ENCODE results near the gene ANKRD55. TPM values are rescaled to one million over a fixed set of nuclear protein-coding genes. Genes with fewer than 3 reads are reported as not detected.

ANKRD55 gene
- total RNA-seq, 1 donor from 2014 or later, result not detected

DNA sequence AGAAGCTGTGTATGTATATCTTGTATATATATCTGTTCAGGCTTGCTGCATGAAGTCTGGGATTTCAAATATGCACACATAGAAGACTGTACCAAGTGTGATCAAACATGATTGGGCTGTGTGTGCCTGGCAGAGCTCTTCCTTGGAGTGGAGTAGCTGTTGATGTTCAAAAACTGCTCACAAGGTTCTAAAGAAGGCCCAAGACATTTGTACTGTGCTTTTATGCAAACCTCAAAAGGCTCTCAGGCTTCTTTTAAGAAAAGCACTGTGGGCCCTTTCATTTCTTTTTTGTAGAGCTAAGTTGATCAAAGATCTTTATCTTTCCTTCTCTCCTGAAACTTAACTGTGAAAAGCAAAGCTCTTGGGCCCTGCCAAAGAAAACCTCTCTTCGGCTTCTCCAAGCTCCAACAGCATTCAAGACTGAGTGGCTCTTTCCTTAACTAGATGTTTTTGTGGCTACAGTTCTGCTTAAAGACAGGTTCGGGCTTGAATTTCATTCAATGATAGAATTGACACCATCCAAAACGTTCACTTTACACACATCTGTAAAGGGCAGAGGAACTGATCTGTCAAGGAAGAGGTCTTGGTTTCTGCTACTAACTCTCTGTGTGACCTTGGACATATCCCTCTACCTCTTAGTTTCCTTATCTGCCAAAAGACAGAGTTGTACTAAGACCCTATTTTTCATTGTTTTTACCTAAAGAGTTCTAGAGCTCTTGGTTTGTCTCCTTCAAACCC is 132.5 kb downstream of the ANKRD55 start:
- no peak for DNase-seq (ENCODE audit: low spot score in 2 of 2)
- intact Hi-C loops (cut with DNase I), result no loop called here
- no peak for TF ChIP-seq CTCF (IDR thresholded peaks at IDR 0.05)
- no peak overlapping the region for H3K4me3 ChIP-seq
- H3K27me3 ChIP-seq, result no peaks in the 10 kb centered on the region
- peaks cover 0 to 10% of the 10 kb centered on the region in 2 donors for H3K4me1 ChIP-seq
- H3K9me3 ChIP-seq, result no peaks in the 10 kb centered on the region
- peak overlapping the region; percentile 1 to 25 for H3K27ac ChIP-seq
- no peaks in the 10 kb centered on the region for H3K36me3 ChIP-seq

- H3K27me3 ChIP-seq, result no peaks in the 10 kb centered on the region
- H3K27ac ChIP-seq, result no peak overlapping the region
- no peaks in the 10 kb centered on the region for H3K36me3 ChIP-seq
- H3K9me3 ChIP-seq, result no peaks in the 10 kb centered on the region
- no peak for TF ChIP-seq CTCF (IDR thresholded peaks at IDR 0.05)
- H3K4me1 ChIP-seq, result peaks cover 0 to 10% of the 10 kb centered on the region in 2 donors
- H3K4me3 ChIP-seq, result no peak overlapping the region
- no peak for DNase-seq (ENCODE audit: low spot score in 2 of 2)
- intact Hi-C loops (cut with DNase I), result no loop called here
Observed at GRCh38 chr5:56099346-56099745, 133.8 kb downstream of the ANKRD55 start.

GRCh38 chr5:56097055-56097454 is 136.1 kb downstream of the ANKRD55 start:
- no peak for TF ChIP-seq CTCF (IDR thresholded peaks at IDR 0.05)
- Histone ChIP-seq H3K4me1 (peaks cover 0 to 10% of the 10 kb centered on the region in 2 donors), H3K4me3 (no peak overlapping the region), H3K36me3 (no peaks in the 10 kb centered on the region), H3K9me3 (no peaks in the 10 kb centered on the region), H3K27me3 (no peaks in the 10 kb centered on the region), H3K27ac (no peak overlapping the region)
- intact Hi-C loops (cut with DNase I), result no loop called here
- no peak for DNase-seq (ENCODE audit: low spot score in 2 of 2)

DNA sequence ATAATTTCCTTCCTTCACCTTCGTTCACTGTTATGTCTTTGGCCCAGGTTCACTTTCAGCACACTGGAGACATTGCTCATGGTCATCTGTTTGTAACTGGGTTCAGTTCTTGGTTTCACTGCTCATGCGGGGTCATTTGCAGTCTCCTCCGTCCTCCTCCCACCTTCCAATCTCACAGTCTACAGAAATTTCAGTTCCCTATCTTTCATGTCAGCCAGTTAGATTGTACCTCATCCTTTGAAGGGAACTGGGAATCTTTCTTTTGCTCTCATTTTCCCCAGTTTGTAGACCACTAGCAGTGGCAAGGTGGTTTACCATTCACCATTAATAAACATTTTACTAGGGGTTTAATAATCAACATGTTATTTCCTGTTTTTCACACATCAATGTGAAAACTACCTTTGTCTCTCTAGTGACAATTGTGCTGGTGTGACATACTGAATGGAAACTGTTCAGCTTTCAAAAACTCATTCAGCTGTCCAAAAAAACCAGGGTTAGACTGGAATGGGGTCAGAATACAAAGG is 137.5 kb downstream of the ANKRD55 start:
- Histone ChIP-seq H3K27ac (no peak overlapping the region), H3K4me1 (peaks cover 0 to 10% of the 10 kb centered on the region in 2 donors), H3K27me3 (no peaks in the 10 kb centered on the region), H3K4me3 (no peak overlapping the region), H3K9me3 (no peaks in the 10 kb centered on the region), H3K36me3 (no peaks in the 10 kb centered on the region)
- TF ChIP-seq CTCF (IDR thresholded peaks at IDR 0.05), result no peak
- intact Hi-C loops (cut with DNase I), result no loop called here
- DNase-seq (ENCODE audit: low spot score in 2 of 2), result no peak

DNA sequence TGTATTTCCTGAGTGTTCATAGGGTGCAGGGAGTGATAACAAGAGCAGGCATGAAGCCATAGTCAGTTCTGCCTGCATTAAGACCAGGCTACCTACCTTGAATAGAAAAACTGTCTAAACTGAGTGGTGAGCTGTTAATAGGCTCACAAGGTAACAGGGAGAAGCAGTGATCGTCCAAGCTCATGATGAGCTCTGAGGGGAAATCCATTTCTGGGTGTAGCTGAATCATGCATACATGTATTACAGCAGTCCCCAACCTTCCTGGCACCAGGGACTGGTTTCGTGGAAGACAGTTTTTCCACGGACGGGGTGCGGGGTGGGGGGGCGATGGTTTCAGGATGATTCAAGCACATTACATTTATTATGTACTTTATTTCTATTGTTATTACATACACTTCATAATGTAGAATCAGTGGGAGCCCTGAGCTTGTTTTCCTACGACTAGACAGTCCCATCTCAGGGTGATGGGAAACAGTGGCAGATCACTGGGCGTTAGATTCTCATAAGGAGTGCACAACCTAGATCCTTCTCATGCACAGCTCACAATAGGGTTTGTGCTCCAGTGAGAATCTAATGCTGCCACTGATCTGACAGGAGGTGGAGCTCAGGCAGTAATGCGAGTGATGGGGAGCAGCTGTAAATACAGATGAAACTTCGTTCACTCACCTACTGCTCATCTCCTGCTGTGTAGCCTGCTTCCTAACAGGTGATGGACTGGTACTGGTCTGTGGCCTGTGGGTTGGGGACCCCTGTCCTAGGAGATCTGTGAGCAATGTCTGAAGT is 138.4 kb downstream of the ANKRD55 start:
- Histone ChIP-seq H3K27me3 (no peaks in the 10 kb centered on the region), H3K4me1 (peaks cover 0 to 4% of the 10 kb centered on the region in 2 donors), H3K27ac (no peak overlapping the region), H3K36me3 (no peaks in the 10 kb centered on the region), H3K4me3 (no peak overlapping the region), H3K9me3 (no peaks in the 10 kb centered on the region)
- DNase-seq (ENCODE audit: low spot score in 2 of 2), result no peak
- intact Hi-C loops (cut with DNase I), result no loop called here
- no peak for TF ChIP-seq CTCF (IDR thresholded peaks at IDR 0.05)

All from ascending aorta (tissue), 2 donors.